ENCODE results near the gene CCNK.

Gene CCNK

GRCh38 chr14:99516156-99516870 lies 35.1 kb downstream of the CCNK start:
- Histone ChIP-seq H3K36me3 (ENCODE audit: insufficient read depth) (no peaks in the 10 kb centered on the region), H3K4me2 (no peak overlapping the region), H3K27me3 (ENCODE audit: insufficient read depth, low read depth) (no peaks in the 10 kb centered on the region), H3K79me2 (ENCODE audit: insufficient read depth, low read depth) (no peaks in the 10 kb centered on the region), H3K9ac (no peak overlapping the region), H3K4me3 (IDR thresholded peaks at IDR 0.05; ENCODE audit: insufficient read depth, low read depth, low read length) (no peak overlapping the region), H2AFZ (ENCODE audit: low read depth) (no peak overlapping the region), H3K27ac (no peak overlapping the region), H4K20me1 (ENCODE audit: insufficient read depth) (no peaks in the 10 kb centered on the region), H3K4me1 (ENCODE audit: low read depth, poor library complexity, severe bottlenecking) (peaks cover 3% of the 10 kb centered on the region)
- no peak for TF ChIP-seq CTCF (conservative IDR thresholded peaks at IDR 0.05; ENCODE audit: low read depth, low read length)

GRCh38 chr14:99516871-99517642 lies 35.8 kb downstream of the CCNK start:
- H3K4me2 ChIP-seq: no peak overlapping the region
- H3K4me3 ChIP-seq (IDR thresholded peaks at IDR 0.05; ENCODE audit: insufficient read depth, low read depth, low read length): no peak overlapping the region
- no peaks in the 10 kb centered on the region for H4K20me1 ChIP-seq (ENCODE audit: insufficient read depth)
- no peak overlapping the region for H3K27ac ChIP-seq
- peaks cover 3% of the 10 kb centered on the region for H3K4me1 ChIP-seq (ENCODE audit: low read depth, poor library complexity, severe bottlenecking)
- no peaks in the 10 kb centered on the region for H3K79me2 ChIP-seq (ENCODE audit: insufficient read depth, low read depth)
- TF ChIP-seq CTCF (conservative IDR thresholded peaks at IDR 0.05; ENCODE audit: low read depth, low read length): no peak
- no peaks in the 10 kb centered on the region for H3K36me3 ChIP-seq (ENCODE audit: insufficient read depth)
- no peak overlapping the region for H2AFZ ChIP-seq (ENCODE audit: low read depth)
- no peaks in the 10 kb centered on the region for H3K27me3 ChIP-seq (ENCODE audit: insufficient read depth, low read depth)
- no peak overlapping the region for H3K9ac ChIP-seq

GRCh38 chr14:99517643-99518381 lies 36.6 kb downstream of the CCNK start:
- H3K4me3 ChIP-seq (IDR thresholded peaks at IDR 0.05; ENCODE audit: insufficient read depth, low read depth, low read length): no peak overlapping the region
- H4K20me1 ChIP-seq (ENCODE audit: insufficient read depth): no peaks in the 10 kb centered on the region
- no peak overlapping the region for H2AFZ ChIP-seq (ENCODE audit: low read depth)
- no peak overlapping the region for H3K4me2 ChIP-seq
- H3K27me3 ChIP-seq (ENCODE audit: insufficient read depth, low read depth): no peaks in the 10 kb centered on the region
- peaks cover 3% of the 10 kb centered on the region for H3K4me1 ChIP-seq (ENCODE audit: low read depth, poor library complexity, severe bottlenecking)
- H3K27ac ChIP-seq: no peak overlapping the region
- H3K9ac ChIP-seq: no peak overlapping the region
- H3K36me3 ChIP-seq (ENCODE audit: insufficient read depth): no peaks in the 10 kb centered on the region
- TF ChIP-seq CTCF (conservative IDR thresholded peaks at IDR 0.05; ENCODE audit: low read depth, low read length): no peak
- H3K79me2 ChIP-seq (ENCODE audit: insufficient read depth, low read depth): no peaks in the 10 kb centered on the region

GRCh38 chr14:99518441-99519346 lies 37.5 kb downstream of the CCNK start:
- Histone ChIP-seq H3K9ac (no peak overlapping the region), H3K27me3 (ENCODE audit: insufficient read depth, low read depth) (no peaks in the 10 kb centered on the region), H2AFZ (ENCODE audit: low read depth) (no peak overlapping the region), H3K36me3 (ENCODE audit: insufficient read depth) (no peaks in the 10 kb centered on the region), H3K79me2 (ENCODE audit: insufficient read depth, low read depth) (no peaks in the 10 kb centered on the region), H3K4me3 (IDR thresholded peaks at IDR 0.05; ENCODE audit: insufficient read depth, low read depth, low read length) (no peak overlapping the region), H3K4me1 (ENCODE audit: low read depth, poor library complexity, severe bottlenecking) (peaks cover 3% of the 10 kb centered on the region), H4K20me1 (ENCODE audit: insufficient read depth) (no peaks in the 10 kb centered on the region), H3K27ac (no peak overlapping the region), H3K4me2 (no peak overlapping the region)
- TF ChIP-seq CTCF (conservative IDR thresholded peaks at IDR 0.05; ENCODE audit: low read depth, low read length): peak; percentile 85
